Measurements from ENCODE around the gene EFCAB12. TPM values are rescaled to one million over a fixed set of nuclear protein-coding genes. Genes with fewer than 3 reads are reported as not detected.

EFCAB12 gene
- total and polyA plus RNA-seq, 2 of the 13 experiments (the other 11 are each of a cell fraction or from before 2014, with no cell fraction given), result 0.31 to 2.4 TPM

GRCh38 chr3:129366312-129366831 is 62.1 kb downstream of the EFCAB12 start:
- Histone ChIP-seq H3K4me3 (replicated peaks in 1 of 3; ENCODE audit: insufficient read depth in 1 of 3, low read depth in 2 of 3, low read length in 3 of 3) (no peak overlapping the region), H2AFZ (ENCODE audit: low read length) (no peak overlapping the region), H4K20me1 (ENCODE audit: insufficient read depth, low read length) (no peaks in the 10 kb centered on the region), H3K36me3 (replicated peaks in 1 of 2; ENCODE audit: control insufficient read depth in 1 of 2, insufficient read depth in 2 of 2, low read length in 2 of 2) (no peaks in the 10 kb centered on the region), H3K4me1 (ENCODE audit: insufficient read depth, low read length) (peaks cover 42% of the 10 kb centered on the region), H3K4me2 (ENCODE audit: low read depth, low read length) (peak overlapping the region; percentile 54), H3K79me2 (ENCODE audit: insufficient read depth, low read length) (no peaks in the 10 kb centered on the region), H3K27me3 (ENCODE audit: control insufficient read depth in 1 of 2, insufficient read depth in 2 of 2, low read length in 2 of 2) (peaks cover 0 to 12% of the 10 kb centered on the region in 2 experiments; a peak in 2 of 5 replicates), H3K9ac (ENCODE audit: insufficient read depth, low read depth, low read length) (no peak overlapping the region), H3K27ac (ENCODE audit: extremely low read length, insufficient read depth, low read length) (no peak overlapping the region), H3K9me3 (ENCODE audit: low read length) (no peaks in the 10 kb centered on the region)
- ChIA-PET CTCF (ENCODE audit: low intra/inter-chr PET ratio, low total read pairs) (no interaction called here), POLR2A (no interaction called here)
- in situ Hi-C loops (cut with HindIII; ENCODE audit: extremely low pct_ligation_motif_present, low pct_unique_long_range_greater_than_20kb), result no loop called here
- FAIRE-seq (no peak), ATAC-seq (peak; percentile 71), DNase-seq (ENCODE audit: low spot score) (no peak)
- no TSS peak for BruUV-seq (replicated peaks)
- 12% methylated on average over 8 of the region's 16 CpGs for WGBS (ENCODE audit: low lambda C conversion rate)
- intact Hi-C loops (cut with micrococcal nuclease; ENCODE audit: unreplicated experiment), result no loop called here
- peak; percentile 51 for TF ChIP-seq FOSL2 (CRISPR knock-in tag; IDR thresholded peaks at IDR 0.05)
- TF ChIP-seq ZNF558 (CRISPR knock-in tag; IDR thresholded peaks at IDR 0.05; ENCODE audit: borderline replicate concordance), result no peak
- TF ChIP-seq FOXA3 (CRISPR knock-in tag; IDR thresholded peaks at IDR 0.05), result no peak
- TF ChIP-seq ZNF484 (CRISPR knock-in tag; IDR thresholded peaks at IDR 0.05; ENCODE audit: borderline replicate concordance, low read depth), result no peak
- 0 out of 2 replicates have a peak, but pooled peaks have one; percentile 13 for TF ChIP-seq SAP130 (CRISPR knock-in tag; IDR thresholded peaks at IDR 0.05; ENCODE audit: low read depth)
- TF ChIP-seq RBFOX2 (IDR thresholded peaks at IDR 0.05; ENCODE audit: low read depth, low read length), result no peak
- TF ChIP-seq PAF1 (CRISPR knock-in tag; IDR thresholded peaks at IDR 0.05), result no peak
- TF ChIP-seq RARA (CRISPR knock-in tag; IDR thresholded peaks at IDR 0.05), result no peak
- TF ChIP-seq MAF1 (CRISPR knock-in tag; IDR thresholded peaks at IDR 0.05; ENCODE audit: borderline replicate concordance), result no peak
- TF ChIP-seq JDP2 (CRISPR knock-in tag; IDR thresholded peaks at IDR 0.05; ENCODE audit: borderline replicate concordance), result no peak
- no peak for TF ChIP-seq ESRRA (CRISPR knock-in tag; IDR thresholded peaks at IDR 0.05; ENCODE audit: low read depth)
- TF ChIP-seq ZBTB46 (CRISPR knock-in tag; IDR thresholded peaks at IDR 0.05; ENCODE audit: borderline replicate concordance), result no peak
- no peak for TF ChIP-seq ZFP37 (CRISPR knock-in tag; IDR thresholded peaks at IDR 0.05; ENCODE audit: borderline replicate concordance)
- no peak for TF ChIP-seq FOXP1 (IDR thresholded peaks at IDR 0.05)
- no peak for TF ChIP-seq FOXP1 (CRISPR knock-in tag; IDR thresholded peaks at IDR 0.05)
- 0 out of 2 replicates have a peak, but pooled peaks have one; percentile 18 for TF ChIP-seq ZNF737 (CRISPR knock-in tag; IDR thresholded peaks at IDR 0.05; ENCODE audit: borderline replicate concordance)
- TF ChIP-seq ZNF296 (CRISPR knock-in tag; conservative IDR thresholded peaks at IDR 0.05), result no peak
- TF ChIP-seq ZNF616 (CRISPR knock-in tag; IDR thresholded peaks at IDR 0.05; ENCODE audit: low read depth), result no peak
- no peak for TF ChIP-seq ZNF224 (CRISPR knock-in tag; IDR thresholded peaks at IDR 0.05)
- TF ChIP-seq ZNF354B (CRISPR knock-in tag; IDR thresholded peaks at IDR 0.05), result no peak
- no peak for TF ChIP-seq SOX6 (IDR thresholded peaks at IDR 0.05)
- TF ChIP-seq SOX6 (CRISPR knock-in tag; IDR thresholded peaks at IDR 0.05), result no peak
- TF ChIP-seq, protein P1, sequence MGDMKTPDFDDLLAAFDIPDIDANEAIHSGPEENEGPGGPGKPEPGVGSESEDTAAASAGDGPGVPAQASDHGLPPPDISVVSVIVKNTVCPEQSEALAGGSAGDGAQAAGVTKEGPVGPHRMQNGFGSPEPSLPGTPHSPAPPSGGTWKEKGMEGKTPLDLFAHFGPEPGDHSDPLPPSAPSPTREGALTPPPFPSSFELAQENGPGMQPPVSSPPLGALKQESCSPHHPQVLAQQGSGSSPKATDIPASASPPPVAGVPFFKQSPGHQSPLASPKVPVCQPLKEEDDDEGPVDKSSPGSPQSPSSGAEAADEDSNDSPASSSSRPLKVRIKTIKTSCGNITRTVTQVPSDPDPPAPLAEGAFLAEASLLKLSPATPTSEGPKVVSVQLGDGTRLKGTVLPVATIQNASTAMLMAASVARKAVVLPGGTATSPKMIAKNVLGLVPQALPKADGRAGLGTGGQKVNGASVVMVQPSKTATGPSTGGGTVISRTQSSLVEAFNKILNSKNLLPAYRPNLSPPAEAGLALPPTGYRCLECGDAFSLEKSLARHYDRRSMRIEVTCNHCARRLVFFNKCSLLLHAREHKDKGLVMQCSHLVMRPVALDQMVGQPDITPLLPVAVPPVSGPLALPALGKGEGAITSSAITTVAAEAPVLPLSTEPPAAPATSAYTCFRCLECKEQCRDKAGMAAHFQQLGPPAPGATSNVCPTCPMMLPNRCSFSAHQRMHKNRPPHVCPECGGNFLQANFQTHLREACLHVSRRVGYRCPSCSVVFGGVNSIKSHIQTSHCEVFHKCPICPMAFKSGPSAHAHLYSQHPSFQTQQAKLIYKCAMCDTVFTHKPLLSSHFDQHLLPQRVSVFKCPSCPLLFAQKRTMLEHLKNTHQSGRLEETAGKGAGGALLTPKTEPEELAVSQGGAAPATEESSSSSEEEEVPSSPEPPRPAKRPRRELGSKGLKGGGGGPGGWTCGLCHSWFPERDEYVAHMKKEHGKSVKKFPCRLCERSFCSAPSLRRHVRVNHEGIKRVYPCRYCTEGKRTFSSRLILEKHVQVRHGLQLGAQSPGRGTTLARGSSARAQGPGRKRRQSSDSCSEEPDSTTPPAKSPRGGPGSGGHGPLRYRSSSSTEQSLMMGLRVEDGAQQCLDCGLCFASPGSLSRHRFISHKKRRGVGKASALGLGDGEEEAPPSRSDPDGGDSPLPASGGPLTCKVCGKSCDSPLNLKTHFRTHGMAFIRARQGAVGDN (CRISPR knock-in tag; IDR thresholded peaks at IDR 0.05), result peak; percentile 43; the same call in 1 of the 2 replicates

Measured in HepG2 (cell line).